HG02588 (cell line): ENCODE data around the gene VSIG4.

ENCODE experiments used
- ATAC-seq: cut with Tn5 transposase; IDR thresholded peaks from one replicate; pipeline ENCODE4 v1.9.1; 2021; ENCODE audit warnings: mild to moderate bottlenecking, moderate library complexity; ENCODE audit not compliant: unreplicated experiment

VSIG4 gene

DNA sequence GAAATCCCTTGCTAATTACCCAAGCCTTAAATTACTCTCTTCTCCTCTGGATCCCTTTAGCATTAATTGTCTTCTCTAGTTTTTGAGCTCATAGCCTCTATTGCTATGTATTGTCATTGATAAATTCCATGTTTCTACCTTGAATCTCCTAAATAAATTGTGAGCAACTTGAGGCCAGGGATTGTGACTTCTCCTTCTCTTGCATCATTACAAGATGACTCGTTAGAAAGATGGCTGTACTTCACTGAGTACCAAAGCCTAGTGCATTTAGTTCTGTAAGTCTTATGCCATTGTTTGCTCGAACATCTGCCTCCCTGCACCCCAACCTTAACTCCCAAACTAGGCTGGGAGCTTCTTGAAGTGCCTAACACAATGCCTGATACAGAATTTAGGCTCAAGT is 15.3 kb downstream of the VSIG4 start:
- no peak for ATAC-seq

DNA sequence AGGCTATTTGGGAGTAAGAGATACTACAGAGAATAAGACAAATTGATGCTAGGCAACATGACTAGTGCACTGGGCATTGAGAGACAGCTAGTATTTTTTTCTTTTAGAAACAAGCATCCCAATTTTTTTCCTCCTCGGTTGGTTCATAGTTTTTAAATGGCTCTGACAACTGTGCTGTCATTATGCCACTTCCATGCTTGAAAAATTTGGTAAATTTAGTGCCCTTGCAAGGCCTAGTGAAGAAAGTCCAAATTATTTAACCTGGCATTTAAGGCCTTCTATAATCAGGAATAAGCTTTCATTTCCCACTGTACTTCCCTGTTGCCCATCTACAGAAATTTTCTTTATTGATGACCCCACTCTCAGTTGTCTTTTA is 15.8 kb downstream of the VSIG4 start:
- ATAC-seq: no peak

DNA sequence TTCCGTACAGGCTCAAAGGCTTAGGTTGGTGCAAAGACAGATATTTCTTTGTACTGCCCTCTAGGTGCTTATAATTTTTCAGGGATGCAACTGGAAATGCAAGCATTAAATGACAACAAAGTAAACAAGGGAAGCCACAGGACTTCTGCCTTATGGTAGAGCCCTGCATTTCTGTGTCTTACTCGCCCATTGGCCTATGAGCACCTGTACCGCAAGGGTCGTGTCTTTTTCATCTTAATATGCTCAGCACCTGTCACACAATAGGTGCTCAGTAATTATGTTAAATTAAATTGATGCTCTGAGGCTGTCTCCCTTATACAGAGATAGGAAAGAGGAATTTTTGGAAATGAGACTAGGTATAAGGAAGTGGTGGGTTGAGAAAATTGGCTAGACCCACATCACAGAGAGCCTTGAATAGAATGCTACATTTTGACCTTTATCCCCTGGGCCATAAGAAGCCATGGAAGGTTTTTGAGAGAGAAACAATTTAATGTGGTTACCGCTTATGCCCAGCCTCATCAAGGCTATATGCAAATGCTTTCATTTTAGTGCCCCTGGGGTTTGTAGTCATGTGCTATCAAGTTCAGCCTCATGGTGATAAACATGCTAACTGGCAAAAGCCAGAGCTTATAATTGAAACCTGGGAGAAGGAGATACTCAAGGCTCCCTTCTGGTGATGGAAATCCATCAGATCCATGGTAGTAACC is 16.3 kb downstream of the VSIG4 start:
- ATAC-seq: no peak

DNA sequence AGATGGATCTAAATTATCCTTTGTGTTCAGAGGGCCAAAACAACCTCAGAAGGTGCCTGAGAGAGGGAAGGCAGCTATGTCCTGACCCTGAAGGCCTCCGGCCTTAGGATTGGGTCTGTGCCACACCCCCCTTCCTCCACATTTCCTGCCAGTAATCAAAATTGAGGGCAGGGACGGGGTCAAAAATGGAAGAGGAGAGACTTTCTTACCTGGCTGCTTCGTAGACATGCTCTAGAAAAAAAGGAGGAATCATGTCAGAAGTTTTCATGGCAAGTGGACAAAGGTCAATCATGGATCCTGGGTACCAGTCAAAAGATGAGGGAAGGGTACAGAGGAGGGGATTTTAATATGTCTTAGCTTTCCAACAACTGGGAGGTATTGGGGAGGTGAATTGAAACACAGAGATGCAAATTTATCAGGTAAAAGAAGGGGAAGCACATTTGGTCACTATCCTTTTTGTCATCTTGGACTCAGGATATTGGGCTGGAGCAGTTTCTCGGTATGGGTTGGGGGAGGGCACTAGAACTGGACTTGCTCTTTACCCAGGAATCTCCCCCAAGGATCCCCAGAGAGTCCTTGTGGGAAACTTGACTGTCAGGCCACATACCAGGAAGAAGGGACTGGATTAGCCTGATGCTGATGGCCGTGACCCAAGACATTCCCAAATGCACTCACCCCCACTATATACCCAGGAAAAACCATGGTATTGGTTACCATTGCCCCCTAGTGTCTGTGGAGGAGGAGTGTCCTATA is 17.1 kb downstream of the VSIG4 start:
- no peak for ATAC-seq

DNA sequence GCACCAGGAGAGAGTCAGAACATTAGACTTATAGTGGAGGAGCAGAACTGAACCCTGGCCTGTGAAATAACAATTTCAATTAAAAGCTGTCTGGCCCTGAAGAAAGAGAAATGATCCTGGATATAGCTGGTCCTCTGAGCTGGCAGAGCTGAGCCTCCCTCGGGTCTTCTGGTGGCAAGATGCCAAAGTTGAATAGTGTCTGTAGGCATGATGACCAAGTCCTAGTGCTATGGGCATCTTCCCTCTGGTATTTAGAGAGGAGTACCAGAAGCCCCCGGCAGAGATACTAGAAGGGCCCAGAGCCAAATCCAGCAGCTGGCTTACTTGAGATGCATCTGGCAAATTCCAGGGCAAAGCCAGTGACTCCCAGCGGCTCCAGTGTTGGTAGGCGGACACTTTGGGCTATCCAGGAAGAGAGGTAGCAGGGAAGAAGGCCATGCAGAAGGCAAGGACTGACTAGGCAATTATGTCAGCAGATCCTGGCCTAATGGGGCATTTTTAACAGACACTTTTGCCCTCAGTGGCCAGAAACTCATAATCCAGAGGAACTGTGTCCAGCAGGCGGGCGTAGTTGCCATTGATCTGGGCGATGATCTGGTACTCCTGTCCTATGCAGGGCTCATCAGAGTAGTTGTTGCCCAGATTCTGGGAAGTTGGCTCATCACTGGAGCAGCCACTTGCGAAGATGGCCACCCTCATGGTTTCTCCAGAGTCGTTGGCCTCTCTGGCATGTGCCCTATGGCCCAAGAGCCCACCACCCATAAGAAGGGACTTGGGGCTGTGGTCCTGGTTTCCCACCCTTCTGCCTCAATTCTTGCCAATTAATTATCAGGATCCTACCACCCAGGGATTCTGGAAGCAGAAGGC is 17.9 kb downstream of the VSIG4 start:
- no peak for ATAC-seq

DNA sequence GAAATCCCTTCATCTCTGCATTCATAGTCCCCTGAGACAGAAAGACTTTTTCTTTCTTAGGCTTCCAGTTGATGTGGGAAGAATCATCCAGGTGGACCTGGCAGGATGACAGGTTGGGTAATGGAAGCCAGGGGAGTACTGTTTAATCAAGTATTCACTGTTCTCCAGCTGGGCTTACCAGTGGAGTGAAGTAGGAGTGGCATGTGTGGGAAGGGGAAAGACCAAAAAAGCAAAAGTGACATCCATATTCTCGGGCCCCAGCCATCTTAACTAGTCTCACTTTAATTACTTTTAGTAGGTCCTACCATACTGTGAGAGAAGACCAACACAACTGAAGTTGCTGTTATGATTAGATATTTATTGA is 18.5 kb downstream of the VSIG4 start:
- no peak for ATAC-seq

DNA sequence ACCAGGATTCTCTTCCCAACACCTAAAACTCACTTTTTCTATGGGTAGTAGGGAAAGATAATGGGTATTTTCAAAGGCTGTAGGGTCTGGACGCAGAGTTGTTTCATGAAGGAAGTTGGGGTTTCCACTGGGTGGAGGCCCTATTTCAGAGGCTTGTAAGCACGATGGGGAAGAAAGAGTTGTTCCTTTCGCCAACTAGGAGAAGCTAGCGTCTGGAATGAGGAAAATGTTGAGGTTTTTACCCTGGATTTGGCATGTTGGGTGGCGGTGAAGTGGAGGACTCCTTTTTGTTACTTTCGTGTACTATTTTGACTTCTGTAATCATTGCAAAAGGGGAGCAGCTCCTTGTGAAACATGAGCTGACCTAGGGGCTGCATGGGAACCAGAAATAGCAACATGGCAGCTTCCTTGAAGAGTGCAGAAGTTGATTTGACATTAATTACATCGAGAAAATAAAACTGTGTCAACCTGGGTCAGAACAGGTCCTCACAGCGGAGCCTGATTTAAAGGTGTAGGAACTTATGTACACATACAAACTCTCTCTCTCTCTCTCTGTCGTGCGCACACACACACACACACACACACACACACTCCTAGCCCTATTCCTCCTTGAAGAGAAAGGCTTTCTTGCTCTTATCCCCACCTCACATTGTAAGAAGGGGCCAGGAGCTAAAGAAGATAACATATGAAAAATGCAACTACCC is 19.1 kb downstream of the VSIG4 start:
- ATAC-seq: no peak

DNA sequence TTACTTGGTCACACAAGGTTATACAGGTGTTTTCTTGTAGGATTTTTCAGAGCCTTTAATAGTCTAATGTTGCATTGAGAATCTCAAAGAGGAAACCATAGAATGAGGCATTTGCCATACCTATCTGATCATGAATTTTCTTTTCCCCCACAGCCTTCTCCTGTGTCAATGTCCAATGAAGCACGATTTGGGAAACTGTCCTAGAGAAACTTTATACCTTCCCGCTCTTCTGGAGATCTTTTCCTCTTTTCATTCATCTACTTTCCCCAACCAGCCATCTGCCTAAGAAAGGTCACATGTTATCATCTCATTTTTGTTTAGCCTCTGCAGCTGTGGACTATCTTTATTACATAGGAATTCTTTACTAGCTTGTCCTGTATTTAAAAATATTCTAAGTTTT is 19.9 kb downstream of the VSIG4 start:
- no peak for ATAC-seq

DNA sequence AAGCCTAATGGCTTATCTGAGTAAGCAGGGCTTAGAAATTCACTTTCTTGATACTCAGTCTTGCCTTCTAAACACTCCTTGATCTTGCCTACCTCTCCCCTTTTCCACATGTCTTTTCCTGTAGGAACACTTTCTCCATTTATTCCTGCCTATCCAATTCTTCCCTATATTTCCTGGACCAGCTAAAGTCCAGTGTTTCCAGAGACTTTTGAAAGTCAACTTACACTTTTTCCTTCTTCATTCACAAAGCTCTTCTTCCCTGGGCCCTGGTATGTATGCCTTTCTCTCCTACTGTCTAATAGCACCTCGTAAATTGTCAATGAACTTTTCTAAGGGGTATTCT is 20.6 kb downstream of the VSIG4 start:
- no peak for ATAC-seq

DNA sequence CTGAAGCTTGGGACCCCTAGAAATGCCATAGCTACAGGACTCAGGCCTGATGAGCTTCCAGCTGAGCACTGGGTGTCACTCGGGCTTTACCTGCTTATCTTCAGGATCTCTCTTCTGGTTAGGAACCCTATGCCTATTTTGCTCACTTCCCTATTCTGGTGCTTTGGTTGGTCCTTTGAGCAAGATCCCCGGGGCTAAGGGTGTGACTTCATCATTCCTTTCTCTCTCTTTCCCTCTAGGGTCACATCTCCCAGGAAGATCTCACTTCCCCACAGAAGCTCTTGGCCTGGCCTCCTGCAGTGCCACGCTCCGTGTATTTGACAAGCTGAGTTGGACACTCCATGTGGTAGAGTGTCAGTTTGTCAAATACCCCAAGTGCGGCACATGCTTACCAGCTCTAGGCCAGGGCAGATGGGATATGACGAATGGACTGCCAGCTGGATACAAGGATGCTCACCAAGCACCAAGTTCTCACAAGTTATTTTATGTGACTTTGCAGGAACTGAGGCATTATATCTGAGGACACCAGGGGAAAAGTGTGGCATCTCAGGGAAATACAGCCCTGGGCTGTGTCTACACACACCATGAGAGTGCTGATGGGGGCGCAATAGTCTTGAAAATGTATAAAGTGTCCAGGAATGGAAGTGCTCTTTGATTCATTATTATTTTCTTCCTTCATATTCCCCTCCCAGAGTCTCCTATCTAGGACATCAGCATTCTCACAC is 21.1 kb downstream of the VSIG4 start:
- no peak for ATAC-seq

DNA sequence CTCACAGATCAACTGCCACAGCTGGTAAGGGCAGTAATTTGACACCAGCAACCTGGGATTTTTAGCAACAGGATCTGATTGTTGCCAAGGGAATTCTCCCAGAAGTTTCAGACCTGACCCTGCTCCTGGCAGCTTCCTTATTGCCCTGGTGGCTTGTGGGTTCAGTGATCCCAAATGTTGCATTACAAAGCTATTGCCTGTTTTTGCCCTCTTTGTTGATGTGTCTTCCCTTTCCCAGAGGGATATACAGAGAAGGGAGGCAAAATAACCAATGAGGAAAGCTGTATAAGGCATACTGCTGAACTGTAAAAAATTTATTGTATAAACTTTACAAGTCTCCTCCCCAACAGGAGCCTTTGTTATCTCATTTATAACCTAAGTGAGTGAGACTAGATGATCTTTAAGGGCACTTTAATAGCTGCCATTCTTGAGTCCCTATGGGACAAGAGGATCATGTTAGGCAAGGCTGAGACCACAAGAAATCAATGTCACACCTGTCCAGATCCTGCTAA is 22.2 kb downstream of the VSIG4 start:
- ATAC-seq: no peak

DNA sequence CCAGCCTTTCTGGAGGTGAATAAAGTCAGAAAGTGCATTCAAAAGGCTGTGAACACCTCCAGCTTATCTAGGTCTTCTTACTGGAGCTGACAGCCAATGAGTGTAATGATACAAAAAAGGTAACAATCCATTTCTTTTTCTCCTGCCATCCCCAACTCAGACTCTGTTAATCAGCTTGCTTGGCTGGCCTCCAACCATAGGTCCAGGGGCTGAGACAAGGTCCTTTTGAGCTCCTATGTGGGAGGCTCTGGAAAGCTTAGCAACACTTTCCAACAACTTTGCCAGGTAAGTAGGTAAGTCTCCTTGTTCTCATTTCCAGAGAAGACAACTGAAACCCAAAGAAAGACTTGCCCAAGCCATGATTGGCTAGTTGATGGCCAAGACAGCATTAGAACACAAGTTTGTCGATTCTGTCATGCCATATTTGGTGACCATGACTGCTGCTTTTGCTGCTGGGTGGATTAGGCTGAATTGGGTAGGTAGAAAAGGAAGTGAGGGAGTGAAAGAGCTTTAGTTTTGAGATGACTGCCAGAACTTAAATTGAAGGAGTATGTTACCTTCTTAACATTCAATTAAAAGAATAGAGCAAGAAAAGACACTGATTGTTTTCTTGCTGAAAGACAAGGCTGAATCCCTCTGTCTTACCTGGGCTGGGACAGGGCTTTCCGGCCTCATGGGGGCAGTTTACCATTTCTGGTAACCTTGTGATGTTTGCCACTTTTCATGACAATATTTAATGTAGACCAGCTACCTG is 22.8 kb downstream of the VSIG4 start:
- ATAC-seq: no peak

DNA sequence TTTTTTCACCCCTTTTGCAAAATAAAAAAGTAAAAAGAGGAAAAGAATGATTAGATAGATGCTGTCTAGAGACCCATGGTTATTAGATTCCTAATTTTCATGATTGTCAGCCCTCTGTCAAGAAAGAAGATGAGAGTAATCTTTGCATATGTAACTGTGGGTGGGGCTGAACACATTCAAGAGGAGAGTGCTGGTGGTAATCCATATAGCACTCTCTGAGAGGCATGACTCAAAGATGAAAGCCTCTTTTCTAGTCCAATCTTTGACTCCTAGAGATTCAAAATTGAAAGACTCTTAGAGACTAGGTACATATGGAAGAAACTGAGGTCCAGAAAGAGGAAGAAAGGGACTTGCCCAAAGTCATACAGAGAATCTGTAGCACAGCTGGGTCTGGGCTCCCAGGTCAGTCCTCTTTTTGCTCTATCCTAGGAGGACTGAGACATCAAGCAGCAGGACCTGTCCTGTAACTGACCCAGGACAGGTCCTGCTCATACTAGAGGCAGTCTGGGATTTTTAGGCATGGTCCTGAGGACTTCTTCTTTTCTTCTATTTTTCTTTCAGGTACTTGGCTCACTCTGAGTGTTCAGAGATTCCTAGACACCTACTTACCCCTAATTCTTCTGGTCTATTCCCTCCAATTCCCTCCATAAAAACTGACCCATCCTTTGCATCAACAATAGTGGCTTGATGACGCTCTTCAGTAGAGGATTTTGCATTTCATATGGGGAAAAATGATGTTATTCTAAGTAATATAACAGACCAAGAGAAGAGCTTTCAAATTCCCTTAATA is 23.8 kb downstream of the VSIG4 start:
- ATAC-seq: no peak

DNA sequence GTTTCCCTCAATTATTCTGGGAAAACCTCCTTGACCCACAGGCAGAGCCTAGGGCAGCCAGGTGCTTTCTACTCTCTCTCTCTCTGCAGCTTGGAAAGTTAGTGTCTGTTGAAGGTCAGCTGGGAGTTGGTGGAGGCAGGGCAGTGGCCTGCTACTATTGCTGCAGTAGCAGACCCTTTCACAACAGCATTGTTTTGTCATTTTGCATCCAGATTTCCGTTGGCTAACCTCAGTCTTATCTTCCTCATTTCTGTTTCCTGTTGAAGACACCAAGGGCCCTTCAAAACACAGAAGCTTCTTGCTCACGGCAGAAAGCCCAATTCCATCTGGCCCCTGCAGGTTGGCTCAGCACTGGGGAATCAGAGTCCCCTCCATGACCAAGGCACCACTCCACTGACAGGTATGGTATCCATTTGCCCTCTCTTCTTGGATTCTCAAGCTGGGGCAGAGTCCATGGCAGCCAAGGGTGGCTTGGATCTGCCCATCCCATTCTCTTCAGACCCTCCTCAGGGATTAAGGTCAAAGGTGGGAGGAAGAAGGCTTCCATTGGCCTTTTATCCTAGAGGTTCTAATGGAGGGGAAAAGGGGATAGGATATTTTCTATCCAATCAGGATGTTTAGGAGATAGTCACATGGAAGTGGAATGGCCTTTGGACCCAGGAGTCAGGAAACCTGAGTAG is 24.6 kb downstream of the VSIG4 start:
- ATAC-seq: peak; percentile 39

DNA sequence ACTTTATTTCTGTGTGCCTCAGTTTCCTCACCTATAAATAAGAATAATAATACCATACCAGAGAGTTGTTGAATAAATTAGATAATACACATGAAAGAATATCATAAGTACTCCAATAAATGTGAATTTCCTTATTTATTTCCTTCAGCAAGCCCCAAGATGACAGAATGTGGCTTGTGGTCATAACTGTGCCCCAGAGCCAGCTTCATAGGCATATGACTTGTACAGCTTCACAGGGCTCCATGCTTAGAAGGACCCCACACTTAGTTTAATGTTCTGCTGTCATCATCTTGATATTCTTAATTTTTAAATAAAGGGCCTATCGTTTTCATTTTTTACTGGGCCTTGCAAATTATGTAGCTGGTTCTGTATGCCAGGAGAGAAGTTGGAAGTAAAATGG is 25.3 kb downstream of the VSIG4 start:
- no peak for ATAC-seq

DNA sequence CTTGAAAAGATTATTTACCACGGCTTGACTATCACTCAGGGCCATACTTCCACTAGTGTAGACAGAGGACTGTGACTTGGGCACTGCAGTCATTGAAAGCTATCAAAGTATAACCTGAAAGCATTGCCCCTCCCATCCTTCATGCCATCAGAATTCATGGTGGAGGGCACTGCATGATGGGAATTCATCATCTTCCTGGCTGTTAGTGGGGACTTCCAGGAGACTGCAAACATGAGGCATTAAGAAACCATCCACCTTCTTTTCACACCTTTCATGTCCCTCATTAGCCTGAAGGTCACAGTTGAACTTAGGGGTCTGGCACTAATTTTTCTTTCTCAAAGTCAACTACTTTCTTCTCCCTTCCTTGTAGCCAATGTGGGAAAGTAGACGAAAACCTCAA is 25.8 kb downstream of the VSIG4 start:
- no peak for ATAC-seq

DNA sequence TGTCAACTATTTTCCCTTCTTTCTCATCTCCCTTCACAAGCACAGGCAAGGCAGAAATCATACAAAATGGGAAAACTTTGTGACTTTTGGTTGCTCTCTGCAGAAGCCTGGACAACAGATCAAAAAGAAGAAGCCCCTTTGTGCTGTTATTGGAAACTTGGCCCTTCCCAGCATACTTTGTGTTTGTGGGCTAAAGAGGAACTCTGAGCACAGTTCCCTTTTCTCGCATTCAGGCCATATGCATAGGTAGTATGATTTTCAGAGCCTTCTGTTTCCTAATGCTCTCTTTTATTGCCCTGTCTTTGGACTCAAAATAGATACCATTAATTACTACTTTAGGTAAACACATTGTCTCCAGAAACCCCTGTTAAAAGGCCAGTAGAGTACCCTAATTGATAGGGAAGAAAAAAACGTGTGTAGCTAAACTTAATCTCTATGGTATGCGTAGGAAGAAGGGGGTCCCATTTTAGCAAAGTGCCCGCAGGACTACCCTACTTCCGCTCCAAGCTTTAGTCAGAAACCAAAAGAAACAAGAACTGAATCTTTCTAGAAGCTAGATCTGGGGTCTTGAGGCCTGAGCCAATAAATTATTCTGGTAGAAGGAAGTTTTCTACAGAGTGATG is 26.6 kb downstream of the VSIG4 start:
- ATAC-seq: no peak

DNA sequence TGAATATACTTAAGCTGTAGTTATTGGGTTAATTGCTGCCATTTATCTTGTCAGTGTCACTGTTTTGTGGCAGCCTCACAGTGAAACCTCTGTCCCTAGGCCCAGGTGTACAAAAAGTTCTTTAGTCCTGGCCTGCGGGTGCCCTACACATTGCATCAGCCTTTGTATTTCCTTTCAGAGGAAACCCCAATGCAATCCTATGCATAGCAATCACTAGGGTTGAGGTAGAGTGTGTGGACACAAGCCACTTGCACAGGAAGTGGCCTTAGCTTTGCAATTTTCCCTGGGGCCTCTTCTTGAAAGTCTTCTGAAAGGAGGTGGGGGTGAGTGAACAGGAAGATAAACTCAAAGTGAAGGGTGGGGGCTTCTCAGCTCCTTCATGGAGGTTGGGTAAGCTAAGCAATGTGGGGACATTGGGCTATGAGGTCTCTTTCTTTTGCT is 27.8 kb downstream of the VSIG4 start:
- ATAC-seq: peak; percentile 46
